NAMALWA (cell line): ENCODE measurements around the gene MARCHF3.
"Not testable (repeated sequence)": the region's sequence is repeated elsewhere in the genome, so short reads cannot be mapped to it uniquely, and the experiment has no call there.

Source experiments
- DNase-seq: peaks from one replicate; pipeline ENCODE4 v3.0.0-alpha.2; 2015; ENCODE audit warnings: low spot score

Gene MARCHF3

DNA sequence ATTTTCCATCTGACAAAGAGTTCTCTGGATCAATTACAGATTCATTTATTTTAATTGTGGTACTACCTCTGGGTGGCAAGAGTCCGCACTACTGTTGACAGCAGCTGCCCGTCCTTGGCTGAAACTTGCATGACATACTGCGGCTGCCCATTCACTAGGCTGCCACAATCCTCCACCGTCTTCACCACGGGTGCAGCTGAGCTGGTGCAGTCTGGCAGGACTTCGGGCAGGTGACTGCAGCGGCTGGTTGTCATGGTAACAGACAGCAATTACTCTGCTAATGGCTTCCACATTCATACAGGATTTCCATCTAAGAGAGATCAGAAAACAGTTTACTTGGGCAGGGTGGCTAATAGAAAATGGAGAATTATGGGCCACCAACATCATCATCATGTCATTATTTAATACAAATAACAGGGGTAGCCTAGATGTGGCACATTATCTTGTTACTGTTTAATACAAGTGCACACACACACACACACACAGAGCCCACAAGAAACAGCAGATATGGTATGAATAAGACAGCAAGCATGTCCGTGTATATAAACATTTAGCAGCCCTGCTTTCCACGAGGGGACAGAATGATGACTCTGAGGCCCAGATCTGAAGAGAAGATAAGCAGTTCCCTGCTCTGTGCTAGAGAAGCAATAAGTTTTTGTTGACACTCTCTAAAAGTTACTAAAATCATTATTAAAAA is 112.3 kb downstream of the MARCHF3 start:
- DNase-seq = no peak

DNA sequence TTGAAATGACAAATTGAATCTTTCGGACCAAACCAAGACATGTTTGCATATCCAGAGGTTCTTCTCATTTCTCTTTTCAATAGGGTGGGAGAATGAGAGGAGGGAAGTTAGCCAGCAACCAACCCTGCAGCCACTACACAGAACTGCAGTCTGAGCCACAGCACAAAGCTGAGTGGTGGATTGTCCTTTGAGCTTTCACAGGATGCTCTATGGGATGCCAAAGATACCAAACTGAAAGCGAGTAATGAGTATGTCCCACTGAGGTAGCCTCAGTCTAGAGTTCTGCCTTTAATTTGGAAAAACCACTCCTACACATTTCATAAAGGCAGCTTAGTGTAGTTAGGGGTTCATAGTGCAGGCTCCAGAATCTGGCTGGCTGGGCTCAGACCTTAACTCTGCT is 114.9 kb downstream of the MARCHF3 start:
- DNase-seq = no peak

DNA sequence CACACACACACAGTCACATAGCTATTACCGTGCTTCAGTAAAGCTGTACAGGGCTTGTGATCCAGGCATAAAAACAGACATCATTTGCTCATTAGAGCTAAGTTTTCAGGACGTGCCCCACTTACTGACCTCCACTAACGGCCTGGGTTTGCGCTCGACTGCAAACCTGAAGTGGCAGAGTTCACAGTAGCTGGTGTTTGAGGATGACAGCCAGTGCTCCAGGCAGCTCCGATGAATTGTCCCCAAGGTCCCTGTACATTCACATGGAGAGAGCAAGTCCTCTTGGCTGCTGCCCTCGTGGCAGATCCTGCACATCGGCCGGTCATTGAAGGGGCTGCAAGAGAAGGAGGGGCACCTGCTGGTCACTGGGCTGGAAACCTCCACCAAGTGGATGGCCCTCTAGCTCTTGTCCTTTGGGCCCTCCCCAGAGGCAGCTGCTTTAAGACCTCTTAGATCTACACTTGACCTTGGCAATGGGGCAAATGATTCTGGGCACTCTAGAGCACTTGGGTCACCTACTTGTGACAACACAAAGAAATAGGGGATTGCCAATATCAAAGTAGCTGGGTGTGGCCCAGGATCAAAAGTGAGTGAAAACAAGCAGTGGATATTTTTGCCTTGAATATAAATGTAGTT is 115.4 kb downstream of the MARCHF3 start:
- no peak for DNase-seq

GRCh38 chr5:126912616-126913200 is 117.7 kb downstream of the MARCHF3 start:
- DNase-seq = no peak

GRCh38 chr5:126911986-126912385 is 118.4 kb downstream of the MARCHF3 start:
- DNase-seq = no peak

DNA sequence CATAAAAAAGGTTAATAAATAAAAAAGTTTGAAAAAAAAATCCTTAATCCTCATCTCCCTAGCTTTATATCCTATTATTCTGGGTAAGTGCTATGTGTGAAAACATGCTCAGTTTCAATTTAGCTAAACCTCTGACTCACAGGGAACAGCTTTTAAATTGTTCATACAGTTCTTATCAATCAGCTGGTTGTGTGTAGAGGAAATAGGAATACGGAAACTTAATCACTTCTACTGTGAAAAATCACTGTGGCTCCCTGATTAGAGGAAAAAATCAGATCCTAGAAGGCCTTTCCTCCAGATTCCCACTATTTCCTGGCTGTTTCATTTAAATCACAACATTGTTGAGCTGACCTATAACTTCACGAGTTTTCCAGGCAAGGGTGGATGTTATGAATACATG is 120.5 kb downstream of the MARCHF3 start:
- no peak for DNase-seq

DNA sequence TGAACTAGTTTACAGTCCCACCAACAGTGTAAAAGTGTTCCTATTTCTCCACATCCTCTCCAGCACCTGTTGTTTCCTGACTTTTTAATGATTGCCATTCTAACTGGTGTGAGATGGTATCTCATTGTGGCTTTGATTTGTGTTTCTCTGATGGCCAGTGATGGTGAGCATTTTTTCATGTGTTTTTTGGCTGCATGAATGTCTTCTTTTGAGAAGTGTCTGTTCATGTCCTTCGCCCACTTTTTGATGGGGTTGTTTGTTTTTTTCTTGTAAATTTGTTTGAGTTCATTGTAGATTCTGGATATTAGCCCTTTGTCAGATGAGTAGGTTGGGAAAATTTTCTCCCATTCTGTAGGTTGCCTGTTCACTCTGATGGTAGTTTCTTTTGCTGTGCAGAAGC is 126.0 kb downstream of the MARCHF3 start:
- DNase-seq = not testable (repeated sequence)

GRCh38 chr5:126900796-126901195 is 129.6 kb downstream of the MARCHF3 start:
- no peak for DNase-seq

DNA sequence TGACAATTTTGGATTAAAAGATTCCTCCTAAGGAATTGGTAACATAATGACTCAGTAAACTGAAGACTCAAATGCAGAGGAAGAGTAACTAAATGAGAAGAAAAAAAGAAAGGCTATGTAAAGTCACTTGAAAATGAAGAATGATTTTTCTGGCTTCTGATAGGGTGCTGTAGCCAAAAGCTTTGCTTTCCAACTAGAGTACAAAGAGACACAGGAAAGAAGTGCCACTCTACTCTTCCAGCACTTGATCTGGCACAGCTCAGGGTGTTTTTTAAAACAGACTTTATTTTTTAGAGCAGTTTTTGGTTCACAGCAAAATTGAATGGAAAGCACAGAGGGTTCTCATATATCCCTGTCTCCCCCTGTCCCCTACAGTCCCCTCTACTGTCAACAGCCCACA is 130.9 kb downstream of the MARCHF3 start:
- DNase-seq = no peak

DNA sequence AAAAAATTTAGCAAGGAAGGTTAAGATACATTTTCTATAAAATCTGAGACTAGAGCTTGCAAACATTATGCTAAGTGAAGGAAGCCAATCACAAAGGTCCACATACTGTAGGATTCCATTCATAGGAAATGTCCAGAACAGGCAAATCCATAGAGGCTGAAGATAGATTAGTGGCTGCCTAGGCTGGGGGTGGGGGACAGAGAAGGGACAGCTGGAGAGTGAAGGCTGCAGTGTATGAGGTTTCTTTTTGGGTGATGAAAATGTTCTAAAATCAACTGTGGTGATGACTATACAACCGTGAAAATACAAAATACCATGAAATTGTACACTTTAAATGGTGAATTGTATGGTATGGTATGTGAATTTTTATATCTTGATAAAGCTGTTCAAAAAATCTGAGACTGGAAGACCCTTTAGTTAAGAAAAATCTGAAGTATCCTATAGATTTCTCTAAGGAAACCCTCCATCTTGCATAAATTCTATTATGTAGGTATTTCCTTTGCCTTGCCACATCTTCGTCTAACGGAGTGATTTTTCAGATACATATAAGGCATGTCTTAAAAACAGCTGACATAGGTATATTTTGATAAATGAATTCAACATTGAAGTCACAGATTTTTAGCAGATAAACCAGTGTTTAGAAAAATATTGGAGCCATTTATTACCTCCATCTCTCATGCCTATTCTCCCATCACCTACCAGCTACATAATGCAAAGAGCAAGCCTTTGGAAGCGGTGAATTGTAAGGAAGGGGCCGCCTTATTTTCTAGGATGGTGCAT is 132.3 kb downstream of the MARCHF3 start:
- no peak for DNase-seq

DNA sequence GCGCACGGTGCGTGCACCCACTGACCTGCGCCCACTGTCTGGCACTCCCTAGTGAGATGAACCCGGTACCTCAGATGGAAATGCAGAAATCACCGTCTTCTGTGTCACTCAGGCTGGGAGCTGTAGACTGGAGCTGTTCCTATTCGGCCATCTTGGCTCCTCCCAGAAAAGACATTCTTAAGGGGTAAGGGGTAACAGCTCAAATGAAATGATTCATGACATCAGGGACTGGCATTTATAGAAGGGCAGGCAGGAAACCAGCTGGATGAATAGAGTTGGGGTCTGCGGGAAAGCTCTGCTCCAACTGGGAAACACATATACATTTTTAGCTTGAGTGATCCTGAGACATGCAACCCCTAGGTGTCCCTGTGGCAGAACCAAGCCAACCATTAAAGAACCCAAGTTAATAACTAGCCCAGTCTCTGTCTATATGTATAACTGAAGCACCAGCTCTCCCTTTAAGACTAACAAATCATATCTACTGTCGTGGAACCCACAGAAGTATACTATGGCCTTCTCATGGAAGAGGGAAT is 134.1 kb downstream of the MARCHF3 start:
- no peak for DNase-seq

DNA sequence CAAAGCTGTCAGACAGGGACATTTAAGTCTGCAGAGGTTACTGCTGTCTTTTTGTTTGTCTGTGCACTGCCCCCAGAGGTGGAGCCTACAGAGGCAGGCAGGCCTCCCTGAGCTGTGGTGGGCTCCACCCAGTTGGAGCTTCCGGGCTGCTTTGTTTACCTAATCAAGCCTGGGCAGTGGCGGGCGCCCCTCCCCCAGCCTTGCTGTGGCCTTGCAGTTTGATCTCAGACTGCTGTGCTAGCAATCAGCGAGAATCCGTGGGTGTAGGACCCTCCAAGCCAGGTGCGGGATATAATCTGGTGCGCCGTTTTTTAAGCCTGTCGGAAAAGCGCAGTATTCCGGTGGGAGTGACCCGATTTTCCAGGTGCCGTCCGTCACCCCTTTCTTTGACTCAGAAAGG is 134.6 kb downstream of the MARCHF3 start:
- DNase-seq = not testable (repeated sequence)

DNA sequence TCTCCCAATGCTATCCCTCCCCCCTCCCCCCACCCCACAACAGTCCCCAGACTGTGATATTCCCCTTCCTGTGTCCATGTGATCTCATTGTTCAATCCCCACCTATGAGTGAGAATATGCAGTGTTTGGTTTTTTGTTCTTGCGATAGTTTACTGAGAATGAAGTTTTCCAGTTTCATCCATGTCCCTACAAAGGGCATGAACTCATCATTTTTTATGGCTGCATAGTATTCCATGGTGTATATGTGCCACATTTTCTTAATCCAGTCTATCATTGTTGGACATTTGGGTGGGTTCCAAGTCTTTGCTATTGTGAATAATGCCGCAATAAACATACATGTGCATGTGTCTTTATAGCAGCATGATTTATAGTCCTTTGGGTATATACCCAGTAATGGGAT is 139.9 kb downstream of the MARCHF3 start:
- not testable (repeated sequence) for DNase-seq

DNA sequence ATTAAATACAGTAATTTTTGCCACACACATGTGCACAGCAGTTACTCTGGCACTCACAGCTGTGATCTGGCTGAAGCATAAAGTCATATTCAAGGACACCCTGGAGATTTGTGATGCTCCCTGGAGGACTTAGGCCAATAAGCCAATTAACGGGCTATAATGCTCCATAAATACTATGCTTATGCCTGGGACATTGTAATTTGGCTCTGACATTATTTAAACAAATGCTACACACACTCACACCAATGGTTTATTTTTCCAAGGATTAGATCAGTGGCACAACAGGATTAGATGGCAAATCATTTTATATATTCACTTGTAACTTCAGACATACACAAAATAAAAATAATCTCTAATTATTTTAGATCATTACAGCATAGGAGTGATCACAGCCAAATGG is 142.2 kb downstream of the MARCHF3 start:
- DNase-seq = no peak

GRCh38 chr5:126884269-126884819 is 146.0 kb downstream of the MARCHF3 start:
- DNase-seq = no peak

GRCh38 chr5:126883564-126884245 is 146.7 kb downstream of the MARCHF3 start:
- no peak for DNase-seq

DNA sequence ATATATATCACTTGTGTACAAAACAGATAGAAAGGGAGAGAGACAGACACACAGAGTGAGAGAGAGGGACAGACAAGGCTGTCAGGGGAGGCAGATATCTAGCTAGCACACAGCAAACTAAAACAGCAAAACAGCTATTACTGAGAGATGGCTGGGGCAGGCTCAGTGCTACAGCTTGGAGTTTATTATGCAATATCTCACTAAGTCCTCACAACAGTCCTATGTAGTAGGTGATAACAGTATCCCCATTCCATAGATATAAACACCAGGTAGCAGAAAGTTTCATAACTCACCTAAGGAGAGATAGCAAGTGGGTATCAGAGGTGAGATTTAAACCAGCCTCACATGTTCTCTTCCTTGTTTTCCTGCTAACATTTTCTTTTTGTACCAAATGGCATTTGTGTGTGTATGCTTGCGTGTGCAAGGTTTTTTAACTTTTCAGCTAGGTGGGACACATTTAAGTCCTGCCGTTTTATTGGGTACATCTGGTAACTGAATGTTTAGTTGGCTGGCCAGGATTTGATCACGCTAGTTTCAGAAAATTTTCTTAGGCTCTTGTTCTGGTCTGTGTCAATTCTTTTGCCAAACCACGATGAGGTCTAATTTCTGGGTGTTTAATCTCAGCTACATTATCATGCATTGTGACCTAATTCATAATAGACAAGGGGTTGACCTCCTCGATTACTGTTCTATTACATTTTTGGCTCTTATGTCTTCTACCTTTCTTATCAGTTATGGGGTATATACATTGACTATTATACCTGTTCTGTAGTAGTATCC is 148.3 kb downstream of the MARCHF3 start:
- no peak for DNase-seq

DNA sequence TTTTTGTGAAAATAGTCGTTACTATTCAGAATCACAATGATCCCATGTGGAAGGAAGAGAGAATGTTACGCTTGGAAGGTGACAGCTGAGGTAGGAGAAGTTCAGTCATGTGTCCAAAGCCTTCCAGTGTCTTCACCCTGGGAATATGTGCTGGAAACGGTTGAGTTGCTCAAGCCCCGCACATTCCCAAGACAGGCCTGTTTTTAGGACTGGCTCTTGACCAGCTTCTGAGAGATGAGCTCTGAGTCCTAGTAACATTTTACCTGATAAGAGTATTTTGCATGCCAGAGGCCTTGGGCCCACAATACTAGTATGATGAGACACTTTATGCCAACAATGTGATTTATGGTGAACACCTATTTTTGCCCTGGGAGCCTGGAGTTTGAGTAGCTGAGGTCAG is 151.7 kb downstream of the MARCHF3 start:
- DNase-seq = no peak

DNA sequence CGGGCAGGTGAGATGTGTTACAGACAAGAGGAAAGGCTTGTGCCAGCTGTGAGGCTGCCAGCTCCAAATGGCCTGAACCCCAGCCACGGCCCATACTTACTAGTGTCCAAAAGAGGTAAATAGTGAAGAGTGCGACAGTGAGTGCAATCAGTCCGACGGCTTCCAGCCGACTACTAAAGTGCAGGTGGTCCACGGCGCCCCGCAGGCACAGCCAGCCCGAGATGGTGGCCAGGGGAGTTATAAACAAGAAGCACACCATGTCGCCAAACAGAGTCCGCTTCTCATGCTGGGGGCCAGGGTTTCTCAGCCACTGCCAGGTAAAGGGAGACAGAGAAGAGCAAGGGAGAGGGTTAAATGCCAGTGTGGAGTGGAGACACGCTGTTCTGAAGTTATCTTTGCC is 152.3 kb downstream of the MARCHF3 start:
- DNase-seq = no peak

- DNase-seq = no peak
Observed at GRCh38 chr5:126877602-126878001, 152.8 kb downstream of the MARCHF3 start.

- DNase-seq = no peak
Observed at GRCh38 chr5:126875303-126875785, 155.0 kb downstream of the MARCHF3 start.
